ENCODE results near the gene DLX2.

DNA sequence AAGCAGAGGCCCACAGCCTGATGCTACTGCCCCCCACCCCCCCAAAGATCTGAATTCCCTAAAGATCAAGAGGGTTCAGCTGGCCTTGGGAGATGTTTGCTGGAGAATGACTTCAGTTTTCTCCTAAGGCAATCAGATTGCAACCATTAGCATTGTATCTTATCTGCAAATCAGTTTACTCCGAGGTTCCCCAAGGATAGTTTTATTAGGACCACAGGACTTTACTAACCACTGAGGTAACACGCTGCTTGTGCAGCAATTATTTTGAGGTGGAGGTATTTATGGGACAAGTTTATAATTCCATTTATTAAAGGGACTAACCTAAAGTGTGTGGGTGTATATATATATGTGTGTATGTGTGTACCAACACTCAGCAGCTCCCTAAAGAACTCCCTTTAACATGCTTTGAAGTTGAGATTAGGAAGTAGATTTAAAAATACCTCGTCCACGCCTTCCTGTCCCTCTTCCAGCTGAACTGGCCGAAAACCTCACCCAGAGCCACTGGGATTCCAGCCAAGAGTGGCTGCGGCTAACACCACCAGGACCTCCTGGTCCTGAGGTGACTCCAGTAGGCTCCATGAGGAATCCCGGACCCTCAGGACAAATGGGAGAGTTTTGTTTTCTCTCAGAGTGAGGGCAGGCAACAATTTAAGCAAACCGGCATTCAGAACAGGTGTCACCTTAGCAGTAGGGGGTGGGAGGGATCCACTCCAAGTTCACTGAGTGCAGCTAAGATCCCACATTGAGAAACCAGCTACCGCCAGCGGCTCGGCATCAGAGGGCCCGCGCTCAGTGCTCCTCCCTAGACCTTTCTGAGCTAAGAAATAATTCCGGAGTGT, 20.4 kb downstream of the DLX2 start:
- TF ChIP-seq SREBF2 (IDR thresholded peaks at IDR 0.05) (no peak), EP300 (IDR thresholded peaks at IDR 0.05) (no peak), RAD21 (conservative IDR thresholded peaks at IDR 0.05 in 1 of 2, IDR thresholded peaks at IDR 0.05 in 1 of 2) (no peak), CEBPB (IDR thresholded peaks at IDR 0.05) (no peak), MAZ (IDR thresholded peaks at IDR 0.05; ENCODE audit: borderline replicate concordance, low read depth, low read length) (no peak)
- TF ChIP-seq, protein P1, sequence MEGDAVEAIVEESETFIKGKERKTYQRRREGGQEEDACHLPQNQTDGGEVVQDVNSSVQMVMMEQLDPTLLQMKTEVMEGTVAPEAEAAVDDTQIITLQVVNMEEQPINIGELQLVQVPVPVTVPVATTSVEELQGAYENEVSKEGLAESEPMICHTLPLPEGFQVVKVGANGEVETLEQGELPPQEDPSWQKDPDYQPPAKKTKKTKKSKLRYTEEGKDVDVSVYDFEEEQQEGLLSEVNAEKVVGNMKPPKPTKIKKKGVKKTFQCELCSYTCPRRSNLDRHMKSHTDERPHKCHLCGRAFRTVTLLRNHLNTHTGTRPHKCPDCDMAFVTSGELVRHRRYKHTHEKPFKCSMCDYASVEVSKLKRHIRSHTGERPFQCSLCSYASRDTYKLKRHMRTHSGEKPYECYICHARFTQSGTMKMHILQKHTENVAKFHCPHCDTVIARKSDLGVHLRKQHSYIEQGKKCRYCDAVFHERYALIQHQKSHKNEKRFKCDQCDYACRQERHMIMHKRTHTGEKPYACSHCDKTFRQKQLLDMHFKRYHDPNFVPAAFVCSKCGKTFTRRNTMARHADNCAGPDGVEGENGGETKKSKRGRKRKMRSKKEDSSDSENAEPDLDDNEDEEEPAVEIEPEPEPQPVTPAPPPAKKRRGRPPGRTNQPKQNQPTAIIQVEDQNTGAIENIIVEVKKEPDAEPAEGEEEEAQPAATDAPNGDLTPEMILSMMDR (IDR thresholded peaks at IDR 0.05), result no peak

All from A549 (cell line).